Fibroblast of skin of right quadriceps (primary cell): ENCODE measurements around the gene DERA.

ENCODE experiments used
- DNase-seq: peaks from one replicate; pipeline ENCODE4 v3.0.0-alpha.2; 2013

The DERA gene

GRCh38 chr12:16086942-16087341 is 175.8 kb downstream of the DERA start:
- DNase-seq = no peak
